ENCODE data around the gene BRD3.

Gene BRD3

DNA sequence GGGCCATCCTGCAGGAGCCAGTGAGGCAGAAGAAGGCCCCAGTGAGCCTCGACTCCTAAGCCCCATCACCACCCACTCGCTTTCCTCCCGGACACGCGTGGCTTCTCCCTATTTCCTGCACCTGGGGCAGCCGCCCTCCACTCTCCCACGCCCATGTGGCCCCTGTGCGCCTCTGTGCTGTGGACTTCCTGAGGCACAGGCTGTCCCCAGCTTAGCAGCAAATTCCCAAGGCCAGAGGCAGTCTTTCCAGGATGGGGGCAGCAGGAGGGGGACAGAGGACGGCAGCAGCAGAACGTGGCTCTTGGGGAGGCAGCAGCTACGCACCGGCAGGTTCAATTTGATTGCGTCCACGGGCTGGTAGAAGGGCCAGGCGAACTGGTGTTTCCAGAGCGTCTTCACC lies 14.9 kb downstream of the BRD3 start:
- Histone ChIP-seq H3K27ac (no peak overlapping the region), H3K4me3 (no peak overlapping the region)
- no peak for TF ChIP-seq CTCF (IDR thresholded peaks at IDR 0.05)
- DNase-seq (ENCODE audit: low spot score), result no peak

DNA sequence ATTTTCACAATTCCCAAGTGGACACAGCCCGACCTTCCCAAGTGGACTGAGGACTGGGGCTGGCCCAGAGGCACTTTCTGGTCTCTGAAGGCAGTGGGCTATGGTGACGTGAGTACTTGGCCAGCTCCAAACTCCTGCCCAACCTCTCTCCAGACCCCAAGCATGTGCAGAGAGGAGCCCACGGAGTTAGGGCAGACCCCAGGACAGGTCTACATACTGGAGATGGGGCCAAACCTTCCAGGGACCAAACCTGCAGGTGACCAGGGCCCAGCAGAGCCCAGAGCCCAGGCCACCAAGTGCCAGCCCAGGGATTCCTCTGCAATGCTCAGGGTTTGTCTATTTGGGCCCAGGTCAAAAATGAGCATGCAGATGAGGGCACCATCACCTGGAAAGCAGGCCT lies 15.3 kb downstream of the BRD3 start:
- no peak for TF ChIP-seq CTCF (IDR thresholded peaks at IDR 0.05)

DNA sequence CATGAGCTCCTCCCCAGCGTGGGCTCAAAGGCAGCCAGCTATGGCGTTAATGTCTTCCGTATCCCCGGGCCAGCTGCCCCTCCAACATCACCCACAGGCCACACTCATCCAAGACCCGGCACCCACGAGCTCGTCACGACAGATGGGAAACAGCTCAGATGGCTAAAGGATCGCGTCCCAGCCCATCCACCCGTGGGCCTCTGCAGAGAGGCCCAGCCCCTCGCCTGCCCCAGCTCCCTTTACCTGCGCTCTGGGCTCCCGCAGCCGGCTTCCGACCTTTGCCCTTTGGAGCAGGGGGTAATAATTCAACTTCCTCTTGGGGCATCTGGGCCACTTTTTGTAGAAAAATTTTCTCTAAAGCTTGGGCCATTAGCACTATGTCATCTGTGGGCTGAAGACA lies 16.5 kb downstream of the BRD3 start:
- DNase-seq (ENCODE audit: low spot score), result no peak
- no peak for TF ChIP-seq CTCF (IDR thresholded peaks at IDR 0.05)
- H3K27ac ChIP-seq, result no peak overlapping the region
- no peak overlapping the region for H3K4me3 ChIP-seq

More for the DNA sequence above, 15.3 kb downstream of the BRD3 start:
- DNase-seq (ENCODE audit: low spot score), result no peak
- Histone ChIP-seq H3K27ac (no peak overlapping the region), H3K4me3 (no peak overlapping the region)

DNA sequence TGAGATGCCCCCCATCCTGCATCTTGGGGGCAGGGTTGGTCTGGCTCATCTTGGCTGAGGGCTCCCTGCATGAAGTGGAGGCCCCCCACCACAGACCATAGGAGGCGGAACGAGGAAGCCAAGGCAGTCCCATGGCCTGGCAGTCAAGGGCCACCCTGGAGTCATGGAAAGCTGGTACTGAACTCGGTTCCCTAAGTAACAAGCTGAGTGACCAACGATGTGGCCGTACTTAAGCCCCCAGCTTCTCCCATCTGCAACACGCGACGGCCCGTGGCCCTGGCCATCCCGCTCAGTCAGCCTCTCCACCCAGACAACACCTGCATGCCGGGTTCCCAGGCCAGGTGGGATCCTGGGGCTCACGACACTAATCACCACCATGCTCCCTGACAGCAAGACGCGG lies 17.1 kb downstream of the BRD3 start:
- Histone ChIP-seq H3K4me3 (no peak overlapping the region), H3K27ac (no peak overlapping the region)
- TF ChIP-seq CTCF (IDR thresholded peaks at IDR 0.05), result no peak
- no peak for DNase-seq (ENCODE audit: low spot score)

DNA sequence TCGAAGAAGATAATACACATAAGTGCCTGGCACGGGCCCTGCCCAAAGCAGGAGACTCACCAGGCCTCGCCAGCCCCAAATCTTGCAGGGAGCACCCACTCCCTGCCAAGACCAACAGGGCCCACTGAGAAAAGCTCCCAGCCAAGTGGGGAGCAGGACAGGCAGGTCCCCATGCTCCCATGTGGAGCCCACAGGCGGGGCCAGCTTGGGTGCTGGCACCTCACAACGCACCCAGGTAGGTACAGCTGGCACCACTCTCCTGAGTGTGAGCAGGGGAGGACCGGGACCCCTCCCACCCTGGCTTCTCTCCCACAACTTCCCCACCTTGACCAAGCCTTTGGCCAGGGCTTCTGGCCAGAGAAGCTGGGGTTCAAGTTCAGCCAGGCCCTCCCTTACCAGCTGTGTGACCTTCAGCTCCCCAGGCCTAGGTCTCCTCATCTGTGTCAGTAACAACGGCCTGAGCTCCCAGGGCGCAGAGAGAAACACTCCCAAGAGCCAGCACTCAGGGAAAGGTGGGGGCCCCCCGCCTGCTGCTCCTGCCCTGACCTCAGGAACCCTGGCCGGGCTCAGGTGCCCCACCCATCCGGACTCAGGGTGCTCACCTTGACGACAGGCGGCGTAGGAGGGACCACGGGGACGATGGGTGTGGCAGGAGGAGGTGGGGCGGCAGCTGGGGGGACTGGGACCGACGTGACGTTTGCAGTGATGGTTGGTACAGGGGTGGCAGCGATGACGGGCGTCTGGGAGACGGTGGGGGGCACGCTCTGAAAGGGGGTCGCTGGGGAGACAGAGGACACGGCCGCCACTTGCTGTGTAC lies 17.8 kb downstream of the BRD3 start:
- no peak for TF ChIP-seq CTCF (IDR thresholded peaks at IDR 0.05)
- no peak for DNase-seq (ENCODE audit: low spot score)
- Histone ChIP-seq H3K4me3 (no peak overlapping the region), H3K27ac (no peak overlapping the region)

DNA sequence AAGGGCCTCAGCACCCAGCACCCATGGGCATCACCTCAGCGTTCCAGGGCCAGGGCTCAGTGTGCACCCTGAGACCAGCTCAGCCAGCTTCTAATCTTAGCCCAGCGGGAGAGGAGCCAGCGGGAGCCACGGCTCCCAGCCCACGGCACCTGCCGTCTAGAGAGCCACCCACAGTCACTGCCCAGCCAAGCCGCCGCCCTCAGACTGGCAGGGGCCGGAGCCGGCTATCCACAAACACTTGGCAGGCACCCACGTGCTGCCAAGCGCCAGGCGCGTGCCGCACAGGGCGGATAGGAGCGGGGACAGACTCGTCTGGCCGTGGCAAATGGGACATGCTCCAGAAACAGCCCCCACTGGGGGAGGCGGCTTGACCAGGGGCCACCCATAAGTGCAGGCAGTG lies 18.6 kb downstream of the BRD3 start:
- Histone ChIP-seq H3K4me3 (no peak overlapping the region), H3K27ac (no peak overlapping the region)
- no peak for DNase-seq (ENCODE audit: low spot score)
- no peak for TF ChIP-seq CTCF (IDR thresholded peaks at IDR 0.05)

- no peak for DNase-seq (ENCODE audit: low spot score)
- TF ChIP-seq CTCF (IDR thresholded peaks at IDR 0.05), result no peak
- Histone ChIP-seq H3K27ac (no peak overlapping the region), H3K4me3 (no peak overlapping the region)
These were observed 19.3 kb downstream of the BRD3 start for GRCh38 chr9:134048582-134048968.

All from coronary artery (tissue), 2 donors.